Measurements from ENCODE around the gene NUP107. TPM values are rescaled to one million over a fixed set of nuclear protein-coding genes. Genes with fewer than 3 reads are reported as not detected.

Gene NUP107
- total and polyA plus RNA-seq, 2 experiments from 2014 or later = 23.0 to 40.1 TPM

DNA sequence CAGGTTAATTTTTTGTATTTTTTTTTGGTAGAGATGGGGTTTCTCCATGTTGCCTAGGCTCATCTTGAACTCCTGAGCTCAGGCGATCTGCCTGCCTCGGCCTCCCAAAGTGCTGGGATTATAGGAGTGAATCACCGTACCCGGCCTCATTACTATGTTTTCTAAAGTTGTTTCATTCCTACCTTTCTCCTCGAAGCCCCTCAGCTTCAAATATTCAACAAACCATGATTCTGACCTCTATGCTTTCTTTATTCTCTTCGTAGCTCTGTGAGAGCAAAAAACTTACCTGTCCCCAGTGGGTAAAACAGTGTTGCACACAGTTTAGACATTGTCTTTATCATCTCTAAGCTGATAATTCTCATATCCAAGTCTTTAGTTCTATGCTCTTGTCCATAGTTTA, 95.0 kb downstream of the NUP107 start:
- no peak for DNase-seq (ENCODE audit: low spot score)
- Histone ChIP-seq H3K4me1 (ENCODE audit: insufficient read depth) (no peaks in the 10 kb centered on the region), H3K79me2 (no peaks in the 10 kb centered on the region), H4K20me1 (ENCODE audit: insufficient read depth, poor library complexity, severe bottlenecking) (no peaks in the 10 kb centered on the region), H3K9me2 (replicated peaks; ENCODE audit: insufficient read depth) (no peaks in the 10 kb centered on the region), H3K4me3 (no peak overlapping the region), H3K36me3 (replicated peaks; ENCODE audit: insufficient read depth, low read depth) (no peaks in the 10 kb centered on the region), H2AFZ (no peak overlapping the region), H3K4me2 (no peak overlapping the region), H3K9me3 (ENCODE audit: low read depth) (no peaks in the 10 kb centered on the region), H3K27me3 (no peaks in the 10 kb centered on the region), H3K27ac (no peak overlapping the region)
- WGBS (ENCODE audit: low lambda C conversion rate, missing lambda C conversion rate) = 85% methylated on average over 6 of the region's 6 CpGs
- TF ChIP-seq EZH2phosphoT487 (IDR thresholded peaks at IDR 0.05; ENCODE audit: low read depth, severe bottlenecking, unreplicated experiment) = no peak
- no peak for TF ChIP-seq EZH2 (IDR thresholded peaks at IDR 0.05; ENCODE audit: borderline replicate concordance)
- TF ChIP-seq, protein P1, sequence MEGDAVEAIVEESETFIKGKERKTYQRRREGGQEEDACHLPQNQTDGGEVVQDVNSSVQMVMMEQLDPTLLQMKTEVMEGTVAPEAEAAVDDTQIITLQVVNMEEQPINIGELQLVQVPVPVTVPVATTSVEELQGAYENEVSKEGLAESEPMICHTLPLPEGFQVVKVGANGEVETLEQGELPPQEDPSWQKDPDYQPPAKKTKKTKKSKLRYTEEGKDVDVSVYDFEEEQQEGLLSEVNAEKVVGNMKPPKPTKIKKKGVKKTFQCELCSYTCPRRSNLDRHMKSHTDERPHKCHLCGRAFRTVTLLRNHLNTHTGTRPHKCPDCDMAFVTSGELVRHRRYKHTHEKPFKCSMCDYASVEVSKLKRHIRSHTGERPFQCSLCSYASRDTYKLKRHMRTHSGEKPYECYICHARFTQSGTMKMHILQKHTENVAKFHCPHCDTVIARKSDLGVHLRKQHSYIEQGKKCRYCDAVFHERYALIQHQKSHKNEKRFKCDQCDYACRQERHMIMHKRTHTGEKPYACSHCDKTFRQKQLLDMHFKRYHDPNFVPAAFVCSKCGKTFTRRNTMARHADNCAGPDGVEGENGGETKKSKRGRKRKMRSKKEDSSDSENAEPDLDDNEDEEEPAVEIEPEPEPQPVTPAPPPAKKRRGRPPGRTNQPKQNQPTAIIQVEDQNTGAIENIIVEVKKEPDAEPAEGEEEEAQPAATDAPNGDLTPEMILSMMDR (IDR thresholded peaks at IDR 0.05; ENCODE audit: poor library complexity) = no peak

DNA sequence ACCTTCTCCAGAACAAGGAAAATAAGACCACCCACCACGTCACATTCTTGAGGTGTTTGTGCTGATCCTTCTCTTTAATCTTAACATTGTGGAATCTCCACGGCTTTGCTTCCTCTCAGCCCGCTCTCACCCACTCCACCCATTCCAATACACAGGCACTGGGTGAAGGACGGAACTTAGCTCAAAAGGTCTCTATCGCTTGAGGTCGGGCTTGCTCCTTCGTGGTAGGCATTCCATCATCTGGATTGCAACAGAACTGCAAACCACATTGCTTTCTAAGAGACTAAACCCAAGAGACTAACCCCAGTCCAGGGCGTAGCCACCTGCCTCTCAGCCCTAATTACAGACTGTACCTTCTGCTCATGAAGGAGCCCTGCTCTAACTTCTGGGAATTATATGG, 97.2 kb downstream of the NUP107 start:
- H3K9me3 ChIP-seq (ENCODE audit: low read depth) = no peaks in the 10 kb centered on the region
- 43% methylated on average over 8 of the region's 8 CpGs for WGBS (ENCODE audit: low lambda C conversion rate, missing lambda C conversion rate)
- H3K27ac ChIP-seq = no peak overlapping the region
- H3K4me2 ChIP-seq = no peak overlapping the region
- no peak overlapping the region for H3K4me3 ChIP-seq
- H3K9me2 ChIP-seq (replicated peaks; ENCODE audit: insufficient read depth) = no peaks in the 10 kb centered on the region
- no peaks in the 10 kb centered on the region for H3K27me3 ChIP-seq
- TF ChIP-seq, protein P1 (IDR thresholded peaks at IDR 0.05; ENCODE audit: poor library complexity) = no peak
- no peak for TF ChIP-seq EZH2 (IDR thresholded peaks at IDR 0.05; ENCODE audit: borderline replicate concordance)
- TF ChIP-seq EZH2phosphoT487 (IDR thresholded peaks at IDR 0.05; ENCODE audit: low read depth, severe bottlenecking, unreplicated experiment) = no peak
- H2AFZ ChIP-seq = no peak overlapping the region
- H3K79me2 ChIP-seq = no peaks in the 10 kb centered on the region
- H4K20me1 ChIP-seq (ENCODE audit: insufficient read depth, poor library complexity, severe bottlenecking) = no peaks in the 10 kb centered on the region
- H3K4me1 ChIP-seq (ENCODE audit: insufficient read depth) = peaks cover 2% of the 10 kb centered on the region
- DNase-seq (ENCODE audit: low spot score) = no peak
- H3K36me3 ChIP-seq (replicated peaks; ENCODE audit: insufficient read depth, low read depth) = no peaks in the 10 kb centered on the region

DNA sequence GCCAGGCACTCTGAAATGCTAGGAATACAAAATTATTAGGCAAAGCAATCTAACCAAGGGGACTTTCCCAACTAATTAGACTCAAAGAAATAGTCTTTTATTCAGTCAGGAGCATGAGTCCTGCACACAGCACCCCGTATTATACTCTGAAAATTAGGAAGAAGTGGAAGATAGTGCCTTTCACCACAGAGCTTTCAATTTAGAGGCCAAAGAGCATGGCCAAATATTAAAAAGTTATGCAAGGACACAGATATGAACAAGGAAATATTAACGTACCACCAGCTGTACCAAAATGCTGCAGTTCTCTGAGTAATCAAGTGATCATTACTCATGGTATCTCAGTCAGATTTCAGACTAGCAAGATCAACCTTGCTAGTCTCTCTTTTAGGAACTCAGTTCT, 98.6 kb downstream of the NUP107 start:
- Histone ChIP-seq H3K4me1 (ENCODE audit: insufficient read depth) (peaks cover 2% of the 10 kb centered on the region), H4K20me1 (ENCODE audit: insufficient read depth, poor library complexity, severe bottlenecking) (no peaks in the 10 kb centered on the region), H3K9me3 (ENCODE audit: low read depth) (no peaks in the 10 kb centered on the region), H3K4me3 (no peak overlapping the region), H2AFZ (no peak overlapping the region), H3K9me2 (replicated peaks; ENCODE audit: insufficient read depth) (no peaks in the 10 kb centered on the region), H3K79me2 (no peaks in the 10 kb centered on the region), H3K27ac (no peak overlapping the region), H3K4me2 (no peak overlapping the region), H3K27me3 (no peaks in the 10 kb centered on the region), H3K36me3 (replicated peaks; ENCODE audit: insufficient read depth, low read depth) (no peaks in the 10 kb centered on the region)
- WGBS (ENCODE audit: low lambda C conversion rate, missing lambda C conversion rate) = 79% methylated on average over 2 of the region's 2 CpGs
- DNase-seq (ENCODE audit: low spot score) = no peak
- TF ChIP-seq, protein P1 (IDR thresholded peaks at IDR 0.05; ENCODE audit: poor library complexity) = no peak
- no peak for TF ChIP-seq EZH2 (IDR thresholded peaks at IDR 0.05; ENCODE audit: borderline replicate concordance)
- no peak for TF ChIP-seq EZH2phosphoT487 (IDR thresholded peaks at IDR 0.05; ENCODE audit: low read depth, severe bottlenecking, unreplicated experiment)

DNA sequence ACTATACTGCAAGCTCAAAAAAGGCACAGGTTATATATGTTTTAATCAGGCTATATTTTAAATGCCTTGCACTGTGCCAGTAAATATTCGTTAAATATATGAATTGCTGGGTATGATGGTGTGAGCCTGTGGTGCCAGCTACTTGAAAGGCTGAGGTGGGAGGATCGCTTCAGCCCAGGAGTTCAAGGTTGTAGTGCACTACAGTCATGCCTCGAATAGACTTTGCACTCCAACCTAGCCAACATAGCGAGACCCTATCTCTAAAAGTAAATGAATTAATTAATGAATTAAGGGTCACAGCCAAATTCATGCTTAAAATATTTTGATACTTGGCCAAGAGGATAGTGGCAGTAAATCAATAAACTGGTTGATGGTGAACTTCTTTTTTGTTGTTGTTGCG, 99.0 kb downstream of the NUP107 start:
- WGBS (ENCODE audit: low lambda C conversion rate, missing lambda C conversion rate) = 93% methylated on average over 5 of the region's 5 CpGs
- Histone ChIP-seq H3K79me2 (no peaks in the 10 kb centered on the region), H3K4me1 (ENCODE audit: insufficient read depth) (peaks cover 2% of the 10 kb centered on the region), H3K9me2 (replicated peaks; ENCODE audit: insufficient read depth) (no peaks in the 10 kb centered on the region), H3K9me3 (ENCODE audit: low read depth) (no peaks in the 10 kb centered on the region), H3K27ac (no peak overlapping the region), H2AFZ (no peak overlapping the region), H3K27me3 (no peaks in the 10 kb centered on the region), H3K36me3 (replicated peaks; ENCODE audit: insufficient read depth, low read depth) (no peaks in the 10 kb centered on the region), H3K4me2 (no peak overlapping the region), H4K20me1 (ENCODE audit: insufficient read depth, poor library complexity, severe bottlenecking) (no peaks in the 10 kb centered on the region), H3K4me3 (no peak overlapping the region)
- TF ChIP-seq EZH2phosphoT487 (IDR thresholded peaks at IDR 0.05; ENCODE audit: low read depth, severe bottlenecking, unreplicated experiment) (no peak), EZH2 (IDR thresholded peaks at IDR 0.05; ENCODE audit: borderline replicate concordance) (no peak)
- TF ChIP-seq, protein P1 (IDR thresholded peaks at IDR 0.05; ENCODE audit: poor library complexity) = no peak
- DNase-seq (ENCODE audit: low spot score) = no peak
